ENCODE data around the gene FASTK.

The FASTK gene

GRCh38 chr7:151063212-151063561 is 17.4 kb downstream of the FASTK start:
- DNase-seq, result no peak

GRCh38 chr7:151062399-151063211 is 18.0 kb downstream of the FASTK start:
- DNase-seq, result no peak

DNA sequence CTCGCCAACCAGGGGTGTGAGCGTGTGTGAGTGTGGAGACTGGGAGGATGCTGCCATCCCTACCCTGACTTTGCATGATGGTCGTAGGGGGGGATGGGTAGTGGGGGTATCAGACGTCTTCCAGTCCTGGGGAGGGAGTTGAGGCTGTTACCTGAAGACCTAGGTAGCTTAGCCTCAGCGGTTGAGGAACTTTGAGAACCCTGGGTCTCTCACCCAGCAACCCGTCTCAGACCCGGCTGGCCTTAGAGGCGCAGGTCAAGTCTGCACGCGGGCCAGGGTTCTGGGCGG is 18.6 kb downstream of the FASTK start:
- DNase-seq, result no peak

DNA sequence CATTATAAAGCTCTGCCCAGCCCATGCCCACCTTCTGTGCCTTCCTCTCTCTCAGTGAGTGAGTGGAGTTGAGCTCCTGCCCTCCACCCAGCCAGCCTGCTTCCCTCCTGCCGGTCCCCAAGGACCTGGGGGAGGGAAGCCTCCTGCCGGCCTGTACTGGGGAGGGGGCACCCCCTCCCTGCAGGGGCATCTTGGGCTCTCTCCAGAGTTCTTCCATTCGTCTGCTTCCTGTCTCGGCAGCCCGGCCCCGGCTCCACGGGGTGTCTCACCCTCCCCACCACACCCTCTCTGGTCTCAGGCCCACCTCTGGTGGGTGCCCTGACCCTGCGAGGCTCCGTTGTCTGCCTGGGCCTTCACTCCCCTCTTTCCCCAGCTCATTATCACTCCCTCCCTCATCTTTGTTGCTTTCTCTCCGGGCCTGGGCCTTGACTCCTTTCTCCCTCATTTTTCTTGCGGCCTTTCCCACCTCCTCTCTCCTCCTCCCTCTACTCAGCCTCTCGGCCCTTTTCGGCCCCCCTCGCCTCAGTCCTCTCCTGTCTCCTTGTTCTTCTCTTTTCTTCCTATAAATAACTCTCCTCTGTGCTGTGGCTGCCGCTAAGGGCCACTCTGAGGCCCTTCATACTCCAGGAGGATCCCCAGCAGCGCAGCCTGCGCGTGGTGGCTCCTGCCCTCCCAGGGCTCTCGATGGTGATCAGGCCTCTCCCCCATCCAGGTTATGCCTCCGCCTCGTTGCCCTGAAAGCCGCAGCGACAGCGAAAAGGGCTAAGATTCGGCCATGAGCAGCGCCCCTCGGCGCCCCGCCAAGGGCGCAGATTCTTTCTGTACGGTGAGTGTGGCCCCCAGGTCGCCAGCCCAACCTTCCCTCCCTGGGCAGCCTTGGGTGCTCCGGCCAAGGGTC is 19.1 kb downstream of the FASTK start:
- DNase-seq, result no peak

DNA sequence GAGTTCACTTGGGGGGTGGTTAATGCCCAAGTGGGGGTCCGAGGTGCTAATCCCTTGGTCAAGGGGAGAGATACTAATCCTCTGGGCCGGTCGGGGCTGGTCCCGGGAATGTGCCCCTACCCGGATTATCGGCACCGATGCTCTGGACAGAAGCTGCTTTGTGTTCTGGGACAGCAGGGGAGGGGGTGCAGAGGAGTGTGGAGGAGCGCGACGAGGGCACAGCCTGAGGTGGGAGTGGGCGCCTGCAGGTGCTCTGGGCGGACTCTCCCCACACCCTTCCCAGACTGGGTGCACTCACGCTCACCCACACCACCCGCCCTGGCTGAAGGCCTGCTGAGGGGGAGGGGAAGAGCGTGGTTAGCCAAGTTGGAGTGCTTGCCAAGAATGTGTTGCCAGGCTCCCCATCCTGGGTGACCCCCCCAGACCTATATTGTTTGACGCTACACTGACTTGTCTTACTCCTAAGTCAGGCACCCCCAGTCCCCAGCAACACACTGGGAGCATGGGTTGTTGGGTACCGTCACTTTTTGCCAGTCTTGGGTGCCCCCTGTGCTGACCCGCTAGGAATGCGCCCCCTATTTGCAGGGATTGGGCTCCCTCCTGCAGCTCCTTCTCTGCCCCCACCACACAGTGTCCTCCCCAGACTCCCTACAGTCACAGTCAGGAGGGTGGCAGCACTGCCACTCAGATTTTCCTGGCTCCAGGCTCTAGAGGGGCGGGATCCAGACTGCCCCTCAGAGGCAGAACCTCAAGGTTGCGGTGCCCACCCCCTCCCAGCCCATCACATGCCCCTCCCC is 20.0 kb downstream of the FASTK start:
- no peak for DNase-seq

GRCh38 chr7:151060113-151060415 is 20.5 kb downstream of the FASTK start:
- no peak for DNase-seq

- DNase-seq, result peak; percentile 64
Measured at GRCh38 chr7:151059367-151060112, 21.1 kb downstream of the FASTK start, which contains the start of gene SLC4A2. SLC4A2 (plus strand) TSS chr7:151059589; CDS start chr7:151061988, 2,399 bp downstream.

DNA sequence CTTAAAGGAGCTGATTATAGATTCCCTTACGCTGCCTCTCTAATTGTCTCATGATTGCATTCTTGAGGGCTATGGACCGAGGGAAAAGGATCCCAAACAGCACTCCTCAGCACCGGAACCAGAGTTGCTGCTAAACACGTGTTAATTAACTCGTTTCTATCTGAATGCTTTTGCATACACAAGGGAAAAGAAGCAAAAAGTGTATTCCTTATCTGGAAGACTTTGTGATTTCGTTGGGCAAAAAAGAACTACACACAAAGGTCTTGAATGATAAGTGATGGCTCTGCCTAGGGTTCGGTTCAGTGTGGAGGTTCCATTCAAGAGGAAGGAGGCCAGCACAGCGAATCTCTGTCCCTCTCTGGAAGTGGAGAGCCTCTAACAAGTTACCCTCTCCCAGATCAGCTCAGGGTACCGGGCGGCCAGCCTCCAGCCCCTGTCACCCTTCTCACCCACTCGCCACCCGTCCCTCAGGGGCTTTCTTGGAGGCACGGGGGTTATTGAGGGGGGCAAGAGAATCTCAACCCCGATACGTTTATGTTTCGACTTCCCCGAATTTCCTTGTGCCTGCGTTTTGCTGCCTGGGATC is 21.7 kb downstream of the FASTK start:
- no peak for DNase-seq

GRCh38 chr7:151057989-151058780 is 22.4 kb downstream of the FASTK start:
- peak; percentile 98 for DNase-seq

DNA sequence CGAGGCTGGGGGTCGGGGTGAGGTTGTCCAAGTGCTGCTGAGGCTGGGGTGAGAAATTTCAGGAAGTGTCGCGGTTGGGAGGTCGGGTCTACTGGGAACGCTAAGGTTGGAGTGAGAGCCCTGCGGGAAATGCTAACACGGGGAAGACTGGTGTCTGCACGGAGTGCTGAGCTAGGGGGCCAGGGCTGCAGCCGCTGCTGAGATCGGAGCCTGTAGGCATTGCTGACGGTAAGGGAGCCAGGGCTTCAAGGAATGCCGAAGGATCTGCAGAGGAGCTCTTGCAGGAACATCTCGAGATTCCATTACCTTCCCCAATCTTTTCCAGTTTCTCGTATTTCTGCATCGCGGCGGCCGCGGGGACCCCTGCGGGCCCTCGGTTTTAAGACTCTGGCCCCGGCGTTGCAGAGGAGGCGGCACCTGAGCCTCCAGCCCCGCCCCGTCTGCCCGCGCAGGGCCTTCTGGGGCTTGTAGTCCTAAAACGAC is 23.1 kb downstream of the FASTK start, which contains the start of gene CDK5:
Gene CDK5 (minus strand): TSS at position 392 of the 483 bp plus-strand sequence. CDS start 49 bp downstream, at position 343.
- DNase-seq, result no peak

- DNase-seq, result no peak
Measured at GRCh38 chr7:151056666-151057505, 23.7 kb downstream of the FASTK start.

GRCh38 chr7:151056283-151056665 is 24.3 kb downstream of the FASTK start:
- no peak for DNase-seq

DNA sequence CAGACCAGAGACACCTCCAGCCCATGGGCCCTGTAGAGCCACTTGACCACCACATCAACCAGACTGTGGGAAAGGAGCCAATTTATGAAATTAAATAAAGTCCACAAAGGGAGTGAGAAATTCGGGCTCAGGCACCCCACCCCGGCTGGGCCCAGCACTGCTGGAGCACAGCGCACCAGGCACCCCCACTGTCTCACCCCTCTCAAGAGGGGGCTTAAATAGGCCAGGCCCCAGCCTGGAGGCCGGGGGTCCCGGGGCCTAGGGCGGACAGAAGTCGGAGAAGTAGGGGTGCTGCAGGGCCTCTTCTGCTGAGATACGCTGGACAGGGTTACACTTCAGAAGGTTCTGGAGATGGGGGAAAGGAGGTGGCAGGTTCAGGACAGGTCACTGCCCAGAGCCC is 26.9 kb downstream of the FASTK start:
- no peak for DNase-seq

- DNase-seq, result no peak
Measured at GRCh38 chr7:151053096-151053495, 27.5 kb downstream of the FASTK start.

GRCh38 chr7:151051108-151051507 is 29.5 kb downstream of the FASTK start:
- no peak for DNase-seq

- DNase-seq, result no peak
Measured at GRCh38 chr7:151048911-151049463, 31.6 kb downstream of the FASTK start.

- DNase-seq, result no peak
Measured at GRCh38 chr7:151047976-151048815, 32.4 kb downstream of the FASTK start, which contains the start of gene ASIC3. ASIC3 (plus strand) TSS chr7:151048531; CDS start chr7:151048886, 355 bp downstream.

- DNase-seq, result no peak
Measured at GRCh38 chr7:151046603-151047573, 33.7 kb downstream of the FASTK start.
